SK-N-SH treated with all-trans-retinoic acid at 6 μM for 48 hours (cell line): ENCODE measurements around the gene DUS2.

Experiments used
- ARNTL ChIP-seq: fragments of 450-650 bp; formaldehyde crosslinking; IDR thresholded peaks from 2 replicates; pipeline ENCODE4 v1.5.0; 2020; ENCODE audit warnings: low read depth, mild to moderate bottlenecking, moderate library complexity, borderline replicate concordance
- RARB ChIP-seq: fragments of 250-450 bp; sonication (Bioruptor Pico); IDR thresholded peaks from 2 replicates; pipeline ENCODE4 v1.8.0; 2021; ENCODE audit warnings: mild to moderate bottlenecking, moderate library complexity
- ZFP30 ChIP-seq: fragments of 450-650 bp; formaldehyde crosslinking; IDR thresholded peaks from 2 replicates; pipeline ENCODE4 v1.5.0; 2022; ENCODE audit warnings: mild to moderate bottlenecking, moderate library complexity
- TF ChIP-seq, protein P1 (sequence below): fragments of 250-450 bp; sonication (Bioruptor Pico); IDR thresholded peaks from 2 replicates; pipeline ENCODE4 v1.8.0; 2021; ENCODE audit warnings: low read depth, mild to moderate bottlenecking, moderate library complexity, borderline replicate concordance
- TF ChIP-seq, protein P2 (sequence below): fragments of 250-450 bp; sonication (Bioruptor Pico); IDR thresholded peaks from 2 replicates; pipeline ENCODE4 v1.8.0; 2020; ENCODE audit warnings: mild to moderate bottlenecking, moderate library complexity, borderline replicate concordance

DNA sequence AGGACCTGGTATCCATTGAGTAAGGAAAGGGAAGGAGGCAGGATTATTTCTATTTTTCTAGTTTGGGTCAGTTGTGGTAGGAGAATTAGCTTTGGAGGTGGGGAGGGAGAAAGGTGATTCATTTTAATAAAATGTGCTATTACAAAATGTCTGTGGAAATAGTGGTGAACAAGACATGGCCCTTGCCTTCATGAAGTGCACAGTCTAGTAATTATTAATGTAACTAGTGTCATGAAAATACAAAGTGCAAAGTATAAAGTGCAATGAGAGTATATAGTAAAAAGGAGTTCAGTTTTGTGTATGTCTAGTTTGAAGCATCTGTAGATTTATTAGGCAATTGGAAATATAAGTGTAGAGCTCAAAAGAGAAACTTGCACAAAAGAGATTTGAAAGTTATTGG, 74.0 kb downstream of the DUS2 start:
- TF ChIP-seq ZFP30 (CRISPR knock-in tag) (no peak), ARNTL (CRISPR knock-in tag) (no peak), RARB (CRISPR knock-in tag) (no peak)
- TF ChIP-seq, protein P1, sequence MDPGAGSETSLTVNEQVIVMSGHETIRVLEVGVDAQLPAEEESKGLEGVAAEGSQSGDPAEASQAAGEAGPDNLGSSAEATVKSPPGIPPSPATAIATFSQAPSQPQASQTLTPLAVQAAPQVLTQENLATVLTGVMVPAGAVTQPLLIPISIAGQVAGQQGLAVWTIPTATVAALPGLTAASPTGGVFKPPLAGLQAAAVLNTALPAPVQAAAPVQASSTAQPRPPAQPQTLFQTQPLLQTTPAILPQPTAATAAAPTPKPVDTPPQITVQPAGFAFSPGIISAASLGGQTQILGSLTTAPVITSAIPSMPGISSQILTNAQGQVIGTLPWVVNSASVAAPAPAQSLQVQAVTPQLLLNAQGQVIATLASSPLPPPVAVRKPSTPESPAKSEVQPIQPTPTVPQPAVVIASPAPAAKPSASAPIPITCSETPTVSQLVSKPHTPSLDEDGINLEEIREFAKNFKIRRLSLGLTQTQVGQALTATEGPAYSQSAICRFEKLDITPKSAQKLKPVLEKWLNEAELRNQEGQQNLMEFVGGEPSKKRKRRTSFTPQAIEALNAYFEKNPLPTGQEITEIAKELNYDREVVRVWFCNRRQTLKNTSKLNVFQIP (CRISPR knock-in tag) = no peak
- TF ChIP-seq, protein P2, sequence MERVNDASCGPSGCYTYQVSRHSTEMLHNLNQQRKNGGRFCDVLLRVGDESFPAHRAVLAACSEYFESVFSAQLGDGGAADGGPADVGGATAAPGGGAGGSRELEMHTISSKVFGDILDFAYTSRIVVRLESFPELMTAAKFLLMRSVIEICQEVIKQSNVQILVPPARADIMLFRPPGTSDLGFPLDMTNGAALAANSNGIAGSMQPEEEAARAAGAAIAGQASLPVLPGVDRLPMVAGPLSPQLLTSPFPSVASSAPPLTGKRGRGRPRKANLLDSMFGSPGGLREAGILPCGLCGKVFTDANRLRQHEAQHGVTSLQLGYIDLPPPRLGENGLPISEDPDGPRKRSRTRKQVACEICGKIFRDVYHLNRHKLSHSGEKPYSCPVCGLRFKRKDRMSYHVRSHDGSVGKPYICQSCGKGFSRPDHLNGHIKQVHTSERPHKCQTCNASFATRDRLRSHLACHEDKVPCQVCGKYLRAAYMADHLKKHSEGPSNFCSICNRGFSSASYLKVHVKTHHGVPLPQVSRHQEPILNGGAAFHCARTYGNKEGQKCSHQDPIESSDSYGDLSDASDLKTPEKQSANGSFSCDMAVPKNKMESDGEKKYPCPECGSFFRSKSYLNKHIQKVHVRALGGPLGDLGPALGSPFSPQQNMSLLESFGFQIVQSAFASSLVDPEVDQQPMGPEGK = no peak
